ENCODE results near the gene ERCC5.

The ERCC5 gene

DNA sequence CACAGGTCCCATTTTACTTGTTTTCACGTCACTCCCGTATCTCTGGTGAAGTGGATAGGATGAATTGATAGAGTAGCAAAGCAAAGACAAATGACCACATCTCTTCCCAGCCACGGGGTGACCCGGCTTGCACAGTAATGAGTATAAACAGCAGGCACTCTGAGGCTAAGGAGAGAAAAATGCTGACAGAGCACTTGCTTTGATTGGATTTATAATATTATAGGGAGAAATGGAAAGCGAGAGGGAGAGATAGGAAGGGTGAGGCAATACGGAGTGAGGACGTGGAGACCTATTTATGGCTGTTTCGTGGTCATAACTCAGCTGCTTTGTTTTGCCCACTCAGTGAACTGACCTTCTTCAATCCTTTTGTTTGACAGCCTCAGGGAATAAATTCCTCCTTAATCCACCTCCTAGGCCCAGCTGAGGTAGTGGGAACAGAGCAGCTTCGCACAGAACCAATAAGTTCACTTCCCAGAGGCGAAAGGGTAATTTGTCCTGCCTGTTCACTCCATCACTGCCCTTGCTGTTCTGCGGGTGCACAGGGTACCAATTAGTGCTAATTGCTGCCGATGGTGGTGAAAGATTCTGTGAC, 68.6 kb downstream of the ERCC5 start:
- no peaks in the 10 kb centered on the region for H3K9me3 ChIP-seq (ENCODE audit: control insufficient read depth, low read length)

DNA sequence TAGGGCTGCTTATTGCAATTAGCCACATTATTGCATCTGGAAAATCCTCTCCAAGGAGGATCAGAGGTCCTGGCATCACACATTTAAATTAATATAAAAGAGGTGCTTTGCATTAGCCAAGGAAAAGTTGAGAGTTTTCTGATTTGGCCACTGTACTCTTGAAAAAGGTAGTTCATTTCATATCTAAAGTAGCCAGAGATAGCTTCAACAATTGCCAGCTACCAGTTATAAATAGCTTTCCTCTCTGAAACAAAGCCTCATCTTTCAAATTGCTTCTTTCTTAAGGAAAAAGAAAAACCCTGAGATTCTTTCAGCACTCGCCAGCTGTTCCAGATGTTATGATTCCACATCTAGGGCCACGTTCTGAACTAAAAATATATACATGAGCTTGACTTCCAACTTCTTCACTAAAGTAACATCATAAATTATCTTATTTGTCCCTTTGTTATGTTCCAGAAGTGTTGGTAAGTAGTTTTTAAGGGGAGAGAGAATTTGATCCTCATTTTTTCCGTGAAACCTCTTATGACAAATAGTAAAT, 69.6 kb downstream of the ERCC5 start:
- Histone ChIP-seq H3K4me3 (ENCODE audit: low read length) (no peak overlapping the region), H3K9ac (ENCODE audit: low read length) (no peak overlapping the region), H3K4me1 (ENCODE audit: control insufficient read depth, insufficient read depth, low read length) (peaks cover 13% of the 10 kb centered on the region), H3K36me3 (ENCODE audit: control insufficient read depth, insufficient read depth, low read length) (no peaks in the 10 kb centered on the region), H3K9me3 (ENCODE audit: control insufficient read depth, low read length) (no peaks in the 10 kb centered on the region), H3K27me3 (ENCODE audit: control insufficient read depth, insufficient read depth, low read length) (no peaks in the 10 kb centered on the region)

More for the DNA sequence above, 68.6 kb downstream of the ERCC5 start:
- H3K4me3 ChIP-seq (ENCODE audit: low read length) = no peak overlapping the region
- no peaks in the 10 kb centered on the region for H3K36me3 ChIP-seq (ENCODE audit: control insufficient read depth, insufficient read depth, low read length)
- H3K4me1 ChIP-seq (ENCODE audit: control insufficient read depth, insufficient read depth, low read length) = peaks cover 13% of the 10 kb centered on the region
- H3K9ac ChIP-seq (ENCODE audit: low read length) = no peak overlapping the region
- no peaks in the 10 kb centered on the region for H3K27me3 ChIP-seq (ENCODE audit: control insufficient read depth, insufficient read depth, low read length)

DNA sequence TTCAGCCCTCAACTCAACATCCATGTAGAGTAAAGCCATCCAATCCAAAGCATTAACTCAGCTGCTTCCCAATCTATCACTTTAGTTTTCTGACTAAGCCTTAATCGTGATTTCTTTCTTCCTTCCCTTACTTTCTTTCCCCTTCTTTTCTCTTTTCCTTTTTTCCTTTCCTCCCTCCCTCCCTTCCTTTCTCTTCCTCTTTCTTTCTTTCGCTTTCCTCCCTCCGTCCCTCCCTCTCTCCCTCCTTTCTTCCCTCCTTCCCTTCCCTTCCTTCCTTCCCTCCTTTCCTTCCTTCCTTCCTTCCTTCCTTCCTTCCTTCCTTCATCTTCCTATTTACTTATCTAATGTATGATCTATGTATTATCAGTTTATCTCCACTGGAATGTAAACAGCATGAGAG, 71.2 kb downstream of the ERCC5 start:
- no peak overlapping the region for H3K9ac ChIP-seq (ENCODE audit: low read length)

DNA sequence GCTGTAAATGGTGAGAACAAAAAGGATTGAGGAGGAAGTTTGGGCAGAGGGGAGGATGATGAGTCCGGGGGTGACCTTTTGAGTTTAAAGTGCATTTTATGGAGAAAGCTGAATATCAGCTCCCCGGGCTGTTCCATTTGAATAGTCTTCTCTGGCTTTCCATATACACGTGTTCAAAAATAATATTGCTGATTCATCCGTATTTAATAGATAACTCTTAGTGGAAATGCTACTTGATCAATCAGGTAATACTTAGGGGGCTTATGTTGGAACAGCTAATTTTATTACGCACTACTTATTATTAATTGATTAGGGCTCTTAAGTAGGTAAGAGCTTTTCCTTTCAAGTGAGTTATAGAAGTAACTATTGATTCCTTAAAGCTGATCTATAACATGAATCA, 76.4 kb downstream of the ERCC5 start:
- Histone ChIP-seq H3K36me3 (ENCODE audit: control insufficient read depth, insufficient read depth, low read length) (no peaks in the 10 kb centered on the region), H3K27me3 (ENCODE audit: control insufficient read depth, insufficient read depth, low read length) (no peaks in the 10 kb centered on the region), H3K4me3 (ENCODE audit: low read length) (no peak overlapping the region), H3K9me3 (ENCODE audit: control insufficient read depth, low read length) (no peaks in the 10 kb centered on the region), H3K4me1 (ENCODE audit: control insufficient read depth, insufficient read depth, low read length) (no peaks in the 10 kb centered on the region), H3K9ac (ENCODE audit: low read length) (no peak overlapping the region)

More for the DNA sequence above, 71.2 kb downstream of the ERCC5 start:
- Histone ChIP-seq H3K27me3 (ENCODE audit: control insufficient read depth, insufficient read depth, low read length) (no peaks in the 10 kb centered on the region), H3K36me3 (ENCODE audit: control insufficient read depth, insufficient read depth, low read length) (no peaks in the 10 kb centered on the region), H3K4me1 (ENCODE audit: control insufficient read depth, insufficient read depth, low read length) (peaks cover 13% of the 10 kb centered on the region), H3K4me3 (ENCODE audit: low read length) (no peak overlapping the region), H3K9me3 (ENCODE audit: control insufficient read depth, low read length) (no peaks in the 10 kb centered on the region)
